ENCODE measurements around the gene CYB561. TPM values are rescaled to one million over a fixed set of nuclear protein-coding genes. Genes with fewer than 3 reads are reported as not detected.
A peak's percentile ranks its signal among the peaks of the same experiment; 100 is the strongest.

The CYB561 gene
- total RNA-seq, 1 experiment from 2014 or later: 40.1 TPM

DNA sequence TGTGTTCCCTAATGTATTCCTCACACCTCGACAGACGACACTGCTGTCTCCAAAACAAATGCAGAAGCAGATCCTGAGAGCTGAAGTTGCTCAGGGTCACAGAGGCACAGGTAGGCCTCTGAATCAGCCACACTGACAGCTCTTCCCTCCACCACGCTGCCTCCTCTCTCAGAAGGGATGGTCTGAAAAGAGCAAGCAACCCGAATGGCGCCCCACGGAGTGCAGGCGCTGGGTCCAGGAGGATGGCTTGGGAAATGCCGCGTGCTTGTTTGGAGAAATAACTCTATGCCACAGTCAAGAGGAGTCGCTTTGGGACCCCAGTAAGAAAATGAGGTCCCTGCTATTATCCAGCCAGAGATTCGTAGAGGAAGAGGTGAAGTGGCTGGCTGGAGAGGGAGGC, 15.9 kb downstream of the CYB561 start:
- H3K4me3 ChIP-seq (ENCODE audit: low read depth in 2 of 2, low read length in 2 of 2): no peak overlapping the region
- ATAC-seq: no peak
- in situ Hi-C loops (cut with HindIII; ENCODE audit: low pct_unique_long_range_greater_than_20kb, low sequenced_read_pairs) (no loop called here), intact Hi-C loops (cut with micrococcal nuclease; ENCODE audit: unreplicated experiment) (no loop called here)
- no TSS peak for BruUV-seq (replicated peaks)
- no peaks in the 10 kb centered on the region for H3K36me3 ChIP-seq (ENCODE audit: control insufficient read depth, insufficient read depth, low read length)
- peak overlapping the region; percentile 50; the same call in 1 of the 2 replicates for H3K27ac ChIP-seq (ENCODE audit: low read length)
- CTCF ChIA-PET: no interaction called here
- no peaks in the 10 kb centered on the region for H3K9me3 ChIP-seq (ENCODE audit: control insufficient read depth, insufficient read depth, low read depth, low read length)
- peaks cover 70% of the 10 kb centered on the region for H3K4me1 ChIP-seq (ENCODE audit: control insufficient read depth, insufficient read depth, low read length)
- no peak for DNase-seq (ENCODE audit: low read depth, low spot score)
- H3K27me3 ChIP-seq (ENCODE audit: control insufficient read depth, insufficient read depth, low read length): no peaks in the 10 kb centered on the region
- TF ChIP-seq, protein P1, sequence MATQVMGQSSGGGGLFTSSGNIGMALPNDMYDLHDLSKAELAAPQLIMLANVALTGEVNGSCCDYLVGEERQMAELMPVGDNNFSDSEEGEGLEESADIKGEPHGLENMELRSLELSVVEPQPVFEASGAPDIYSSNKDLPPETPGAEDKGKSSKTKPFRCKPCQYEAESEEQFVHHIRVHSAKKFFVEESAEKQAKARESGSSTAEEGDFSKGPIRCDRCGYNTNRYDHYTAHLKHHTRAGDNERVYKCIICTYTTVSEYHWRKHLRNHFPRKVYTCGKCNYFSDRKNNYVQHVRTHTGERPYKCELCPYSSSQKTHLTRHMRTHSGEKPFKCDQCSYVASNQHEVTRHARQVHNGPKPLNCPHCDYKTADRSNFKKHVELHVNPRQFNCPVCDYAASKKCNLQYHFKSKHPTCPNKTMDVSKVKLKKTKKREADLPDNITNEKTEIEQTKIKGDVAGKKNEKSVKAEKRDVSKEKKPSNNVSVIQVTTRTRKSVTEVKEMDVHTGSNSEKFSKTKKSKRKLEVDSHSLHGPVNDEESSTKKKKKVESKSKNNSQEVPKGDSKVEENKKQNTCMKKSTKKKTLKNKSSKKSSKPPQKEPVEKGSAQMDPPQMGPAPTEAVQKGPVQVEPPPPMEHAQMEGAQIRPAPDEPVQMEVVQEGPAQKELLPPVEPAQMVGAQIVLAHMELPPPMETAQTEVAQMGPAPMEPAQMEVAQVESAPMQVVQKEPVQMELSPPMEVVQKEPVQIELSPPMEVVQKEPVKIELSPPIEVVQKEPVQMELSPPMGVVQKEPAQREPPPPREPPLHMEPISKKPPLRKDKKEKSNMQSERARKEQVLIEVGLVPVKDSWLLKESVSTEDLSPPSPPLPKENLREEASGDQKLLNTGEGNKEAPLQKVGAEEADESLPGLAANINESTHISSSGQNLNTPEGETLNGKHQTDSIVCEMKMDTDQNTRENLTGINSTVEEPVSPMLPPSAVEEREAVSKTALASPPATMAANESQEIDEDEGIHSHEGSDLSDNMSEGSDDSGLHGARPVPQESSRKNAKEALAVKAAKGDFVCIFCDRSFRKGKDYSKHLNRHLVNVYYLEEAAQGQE (IDR thresholded peaks at IDR 0.05; ENCODE audit: insufficient read depth in 1 of 2, low read depth in 2 of 2, low read length in 1 of 2): no peak
- TF ChIP-seq POLR2AphosphoS5 (IDR thresholded peaks at IDR 0.05; ENCODE audit: low read depth, low read length): no peak
- no peak for TF ChIP-seq TCF7L2 (IDR thresholded peaks at IDR 0.05; ENCODE audit: low read depth, low read length)
- no peak for TF ChIP-seq SIN3A (IDR thresholded peaks at IDR 0.05; ENCODE audit: borderline replicate concordance, insufficient read depth, low read depth, low read length)
- TF ChIP-seq CTCF (IDR thresholded peaks at IDR 0.05): no peak
- POLR2A ChIA-PET: no interaction called here

- in situ Hi-C loops (cut with HindIII; ENCODE audit: low pct_unique_long_range_greater_than_20kb, low sequenced_read_pairs) (no loop called here), intact Hi-C loops (cut with micrococcal nuclease; ENCODE audit: unreplicated experiment) (loop anchor here (5.0 kb wide), 1 partner anchor 48 kb away; the partner anchor contains the start of gene ACE)
- DNase-seq (ENCODE audit: low read depth, low spot score) (no peak), ATAC-seq (no peak)
- TF ChIP-seq, protein P1 (IDR thresholded peaks at IDR 0.05; ENCODE audit: insufficient read depth in 1 of 2, low read depth in 2 of 2, low read length in 1 of 2): no peak
- TF ChIP-seq CTCF (IDR thresholded peaks at IDR 0.05): no peak
- no peak for TF ChIP-seq POLR2AphosphoS5 (IDR thresholded peaks at IDR 0.05; ENCODE audit: low read depth, low read length)
- TF ChIP-seq SIN3A (IDR thresholded peaks at IDR 0.05; ENCODE audit: borderline replicate concordance, insufficient read depth, low read depth, low read length): no peak
- TF ChIP-seq TCF7L2 (IDR thresholded peaks at IDR 0.05; ENCODE audit: low read depth, low read length): no peak
- POLR2A ChIA-PET: no interaction called here
- H3K27me3 ChIP-seq (ENCODE audit: control insufficient read depth, insufficient read depth, low read length): no peaks in the 10 kb centered on the region
- BruUV-seq (replicated peaks): no TSS peak
- H3K4me3 ChIP-seq (ENCODE audit: low read depth in 2 of 2, low read length in 2 of 2): no peak overlapping the region
- peaks cover 65% of the 10 kb centered on the region for H3K4me1 ChIP-seq (ENCODE audit: control insufficient read depth, insufficient read depth, low read length)
- CTCF ChIA-PET: no interaction called here
- H3K36me3 ChIP-seq (ENCODE audit: control insufficient read depth, insufficient read depth, low read length): no peaks in the 10 kb centered on the region
- no peak overlapping the region for H3K27ac ChIP-seq (ENCODE audit: low read length)
- H3K9me3 ChIP-seq (ENCODE audit: control insufficient read depth, insufficient read depth, low read depth, low read length): no peaks in the 10 kb centered on the region
Observed at GRCh38 chr17:63429766-63430165, 16.3 kb downstream of the CYB561 start.

Measured in Panc1 (cell line).